ENCODE measurements around the gene NAALADL2.

NAALADL2 gene

DNA sequence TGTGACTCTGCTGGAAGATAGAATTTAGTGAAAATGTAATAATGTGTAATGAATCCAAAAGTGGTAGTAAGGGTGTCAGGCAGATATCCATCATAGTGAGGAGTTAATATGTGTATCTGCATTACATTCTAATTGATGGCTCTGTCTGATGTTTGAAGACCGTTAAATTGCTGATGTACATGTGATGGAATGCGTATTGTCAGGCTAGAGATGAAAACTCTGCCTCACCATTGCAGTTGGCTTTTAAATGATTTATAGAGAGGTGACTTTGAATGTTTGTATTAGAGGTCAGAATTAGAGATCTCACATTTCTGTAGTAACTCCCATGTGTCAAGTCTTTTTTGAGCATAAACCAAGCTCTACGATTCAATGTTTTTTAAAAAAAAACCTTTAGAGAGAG lies 234.6 kb downstream of the NAALADL2 start:
- no peak for DNase-seq (ENCODE audit: low read depth)
- TF ChIP-seq, protein P1, sequence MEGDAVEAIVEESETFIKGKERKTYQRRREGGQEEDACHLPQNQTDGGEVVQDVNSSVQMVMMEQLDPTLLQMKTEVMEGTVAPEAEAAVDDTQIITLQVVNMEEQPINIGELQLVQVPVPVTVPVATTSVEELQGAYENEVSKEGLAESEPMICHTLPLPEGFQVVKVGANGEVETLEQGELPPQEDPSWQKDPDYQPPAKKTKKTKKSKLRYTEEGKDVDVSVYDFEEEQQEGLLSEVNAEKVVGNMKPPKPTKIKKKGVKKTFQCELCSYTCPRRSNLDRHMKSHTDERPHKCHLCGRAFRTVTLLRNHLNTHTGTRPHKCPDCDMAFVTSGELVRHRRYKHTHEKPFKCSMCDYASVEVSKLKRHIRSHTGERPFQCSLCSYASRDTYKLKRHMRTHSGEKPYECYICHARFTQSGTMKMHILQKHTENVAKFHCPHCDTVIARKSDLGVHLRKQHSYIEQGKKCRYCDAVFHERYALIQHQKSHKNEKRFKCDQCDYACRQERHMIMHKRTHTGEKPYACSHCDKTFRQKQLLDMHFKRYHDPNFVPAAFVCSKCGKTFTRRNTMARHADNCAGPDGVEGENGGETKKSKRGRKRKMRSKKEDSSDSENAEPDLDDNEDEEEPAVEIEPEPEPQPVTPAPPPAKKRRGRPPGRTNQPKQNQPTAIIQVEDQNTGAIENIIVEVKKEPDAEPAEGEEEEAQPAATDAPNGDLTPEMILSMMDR (IDR thresholded peaks at IDR 0.05; ENCODE audit: insufficient read depth, low read depth, low read length, missing control alignments), result no peak
- no peak overlapping the region for H3K4me3 ChIP-seq (ENCODE audit: low read depth, low read length)

DNA sequence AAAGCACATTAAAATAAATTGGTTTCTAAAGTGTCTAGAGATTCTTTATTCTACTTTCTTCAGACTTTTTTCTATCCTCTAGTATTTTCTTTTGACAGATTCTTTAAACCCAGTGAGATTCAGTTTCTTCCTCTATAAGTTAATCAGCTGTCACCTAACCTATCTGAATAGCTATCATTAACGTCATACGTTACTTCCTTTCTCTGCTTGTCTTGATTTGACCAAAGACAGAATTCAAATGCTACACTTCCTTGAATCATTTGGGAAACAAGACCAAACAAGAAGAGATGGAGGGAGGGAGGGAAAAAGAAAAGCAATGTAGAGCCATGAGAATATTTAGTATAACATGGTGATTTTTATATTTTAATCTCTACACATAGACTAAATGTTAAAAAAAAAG lies 235.2 kb downstream of the NAALADL2 start:
- TF ChIP-seq, protein P1 (IDR thresholded peaks at IDR 0.05; ENCODE audit: insufficient read depth, low read depth, low read length, missing control alignments), result no peak
- no peak overlapping the region for H3K4me3 ChIP-seq (ENCODE audit: low read depth, low read length)
- DNase-seq (ENCODE audit: low read depth), result no peak

DNA sequence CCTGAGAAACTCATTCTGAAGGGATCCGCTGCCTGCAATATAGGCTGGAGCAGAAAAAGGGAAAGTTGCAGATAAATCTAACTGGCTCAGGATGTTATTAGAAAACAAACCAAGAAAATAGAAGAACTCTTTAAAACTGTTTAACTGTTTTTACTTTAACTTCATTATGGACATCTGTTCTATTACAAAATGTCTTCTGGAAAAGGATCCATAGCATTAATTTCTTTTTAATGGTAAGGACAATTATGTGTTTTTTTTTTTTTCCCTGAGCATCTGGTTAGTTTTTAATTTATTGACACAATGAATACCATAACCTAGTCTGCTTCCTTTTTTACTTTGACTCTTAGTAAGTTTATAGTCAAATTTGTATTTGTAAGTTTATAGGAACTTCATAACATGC lies 239.5 kb downstream of the NAALADL2 start:
- no peak for DNase-seq (ENCODE audit: low read depth)

DNA sequence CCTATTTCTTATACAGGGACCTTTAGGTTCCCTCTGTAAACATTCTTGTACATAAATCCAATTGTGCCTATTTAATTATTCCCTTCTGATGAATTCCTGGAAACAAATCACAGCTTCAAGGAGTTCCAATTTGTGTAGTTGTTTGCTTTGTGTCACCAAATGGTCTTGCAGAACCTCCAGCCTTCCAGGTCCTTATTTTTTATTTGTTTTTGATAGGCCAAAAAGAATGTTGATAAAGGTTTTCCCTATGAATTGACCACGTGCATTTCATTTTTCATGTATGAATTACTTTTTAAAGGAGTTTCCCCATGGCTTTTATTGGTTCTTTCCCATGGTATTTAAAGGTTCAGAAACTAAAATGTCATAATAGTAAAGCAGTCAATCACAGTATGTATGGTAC lies 243.0 kb downstream of the NAALADL2 start:
- TF ChIP-seq, protein P1 (IDR thresholded peaks at IDR 0.05; ENCODE audit: insufficient read depth, low read depth, low read length, missing control alignments), result no peak
- no peak for DNase-seq (ENCODE audit: low read depth)
- no peak overlapping the region for H3K4me3 ChIP-seq (ENCODE audit: low read depth, low read length)

More for the DNA sequence above, 239.5 kb downstream of the NAALADL2 start:
- no peak overlapping the region for H3K4me3 ChIP-seq (ENCODE audit: low read depth, low read length)
- TF ChIP-seq, protein P1 (IDR thresholded peaks at IDR 0.05; ENCODE audit: insufficient read depth, low read depth, low read length, missing control alignments), result no peak

DNA sequence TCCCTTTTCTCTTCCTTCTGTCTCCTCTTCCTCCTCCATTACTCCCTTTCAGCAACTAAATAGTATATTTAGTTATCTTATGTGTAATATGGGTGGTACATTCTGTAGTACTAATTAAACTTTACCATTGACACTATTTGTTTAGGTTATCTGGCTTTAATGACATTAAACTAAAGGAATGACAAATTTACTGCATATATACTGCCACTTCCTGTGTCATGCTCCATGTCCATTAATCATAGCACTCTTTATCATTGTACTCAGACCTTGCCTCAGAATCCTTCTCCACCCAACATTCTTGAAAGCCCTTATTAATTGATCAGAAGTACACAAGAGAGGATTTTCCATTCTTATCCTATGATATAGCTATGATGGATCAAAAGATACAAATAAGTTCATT lies 244.2 kb downstream of the NAALADL2 start:
- DNase-seq (ENCODE audit: low read depth), result no peak
- TF ChIP-seq, protein P1 (IDR thresholded peaks at IDR 0.05; ENCODE audit: insufficient read depth, low read depth, low read length, missing control alignments), result no peak
- H3K4me3 ChIP-seq (ENCODE audit: low read depth, low read length), result no peak overlapping the region

DNA sequence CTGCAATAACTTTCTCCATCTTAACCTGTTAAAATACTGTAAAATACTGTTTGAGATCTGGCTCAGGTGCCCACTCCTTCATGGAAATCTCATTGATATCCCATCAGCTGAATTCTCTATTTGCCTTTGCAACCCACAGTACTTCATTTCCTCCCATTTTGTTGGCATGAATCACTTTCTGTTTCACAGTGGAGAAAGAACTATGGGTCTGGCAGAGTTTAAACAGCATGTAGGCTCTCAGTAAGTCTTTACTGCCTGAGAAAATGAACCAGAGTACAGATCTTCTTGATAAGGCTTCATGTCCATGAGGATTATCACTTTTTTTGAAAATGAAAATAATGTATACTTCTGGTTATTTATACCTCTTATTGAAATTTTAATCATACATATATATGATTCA lies 245.9 kb downstream of the NAALADL2 start:
- TF ChIP-seq, protein P1 (IDR thresholded peaks at IDR 0.05; ENCODE audit: insufficient read depth, low read depth, low read length, missing control alignments), result no peak
- DNase-seq (ENCODE audit: low read depth), result no peak
- H3K4me3 ChIP-seq (ENCODE audit: low read depth, low read length), result no peak overlapping the region

DNA sequence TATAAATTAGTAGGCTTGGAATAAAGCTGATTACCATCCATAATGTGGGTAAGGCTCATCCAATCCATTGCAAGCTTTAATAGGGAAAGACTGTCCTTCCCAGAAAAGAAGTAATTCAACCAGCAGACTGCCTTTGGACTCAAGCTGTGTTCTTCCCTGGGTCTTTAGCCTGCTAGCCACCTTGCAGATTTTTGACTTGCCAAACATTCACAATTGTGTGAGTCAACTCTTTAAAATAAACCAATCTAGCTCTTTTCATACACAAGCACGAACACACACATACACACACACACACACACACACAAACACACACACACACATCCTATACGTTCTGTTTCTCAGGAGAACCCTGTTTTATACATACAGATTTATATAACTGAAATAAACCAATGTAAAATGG lies 248.1 kb downstream of the NAALADL2 start:
- DNase-seq (ENCODE audit: low read depth), result no peak
- TF ChIP-seq, protein P1 (IDR thresholded peaks at IDR 0.05; ENCODE audit: insufficient read depth, low read depth, low read length, missing control alignments), result no peak
- H3K4me3 ChIP-seq (ENCODE audit: low read depth, low read length), result no peak overlapping the region

All from GM12865 (cell line).